Measurements from ENCODE around the gene IQSEC1.

Gene IQSEC1

GRCh38 chr3:13073326-13074005, at the start of gene IQSEC1:
Gene IQSEC1, minus strand, starts transcription at chr3:13073429. Its CDS starts 415 bp downstream, at chr3:13073014.
- DNase-seq: peak in 1 of 2 experiments; percentile 37

GRCh38 chr3:13122081-13123012, 49.1 kb upstream of the IQSEC1 start:
- DNase-seq: no peak

GRCh38 chr3:13121553-13122001, 48.3 kb upstream of the IQSEC1 start:
- DNase-seq: no peak

- no peak for DNase-seq
These were observed 47.8 kb upstream of the IQSEC1 start for GRCh38 chr3:13120928-13121552.

- DNase-seq: no peak
These were observed 47.2 kb upstream of the IQSEC1 start for GRCh38 chr3:13120289-13120927.

GRCh38 chr3:13119471-13120220, 46.4 kb upstream of the IQSEC1 start:
- DNase-seq: no peak

GRCh38 chr3:13116426-13116825, 43.2 kb upstream of the IQSEC1 start:
- DNase-seq: no peak

- no peak for DNase-seq
These were observed 42.8 kb upstream of the IQSEC1 start for GRCh38 chr3:13115991-13116390.

- DNase-seq: no peak
These were observed 42.3 kb upstream of the IQSEC1 start for GRCh38 chr3:13115576-13115910.

GRCh38 chr3:13114811-13115575, 41.8 kb upstream of the IQSEC1 start:
- no peak for DNase-seq

- DNase-seq: no peak
These were observed 40.4 kb upstream of the IQSEC1 start for GRCh38 chr3:13113346-13114330.

- DNase-seq: no peak
These were observed 39.5 kb upstream of the IQSEC1 start for GRCh38 chr3:13112521-13113345.

GRCh38 chr3:13111873-13112520, 38.8 kb upstream of the IQSEC1 start:
- no peak for DNase-seq

GRCh38 chr3:13111173-13111872, 38.1 kb upstream of the IQSEC1 start:
- DNase-seq: no peak

- DNase-seq: no peak
These were observed 37.5 kb upstream of the IQSEC1 start for GRCh38 chr3:13110678-13111116.

- DNase-seq: no peak
These were observed 36.3 kb upstream of the IQSEC1 start for GRCh38 chr3:13109516-13109915.

- no peak for DNase-seq
These were observed 35.6 kb upstream of the IQSEC1 start for GRCh38 chr3:13108861-13109260.

GRCh38 chr3:13107661-13108060, 34.4 kb upstream of the IQSEC1 start:
- DNase-seq: no peak
